HG03460 (cell line): ENCODE data around the gene DIDO1.

Source experiments
- ATAC-seq: cut with Tn5 transposase; IDR thresholded peaks from one replicate; pipeline ENCODE4 v1.9.1; 2021; ENCODE audit not compliant: unreplicated experiment

The DIDO1 gene

GRCh38 chr20:62951143-62951895 lies 25.0 kb upstream of the DIDO1 start:
- no peak for ATAC-seq

GRCh38 chr20:62950741-62951140 lies 24.4 kb upstream of the DIDO1 start:
- ATAC-seq: no peak

- no peak for ATAC-seq
These were observed 23.7 kb upstream of the DIDO1 start for GRCh38 chr20:62949962-62950361.

- ATAC-seq: no peak
These were observed 23.0 kb upstream of the DIDO1 start for GRCh38 chr20:62949153-62949821.

GRCh38 chr20:62947532-62948300 lies 21.4 kb upstream of the DIDO1 start:
- no peak for ATAC-seq

GRCh38 chr20:62946918-62947317 lies 20.6 kb upstream of the DIDO1 start:
- no peak for ATAC-seq

GRCh38 chr20:62945771-62946339 lies 19.6 kb upstream of the DIDO1 start:
- no peak for ATAC-seq

GRCh38 chr20:62944746-62945145 lies 18.4 kb upstream of the DIDO1 start:
- no peak for ATAC-seq

- no peak for ATAC-seq
These were observed 17.9 kb upstream of the DIDO1 start for GRCh38 chr20:62944184-62944583.

GRCh38 chr20:62943396-62943795 lies 17.1 kb upstream of the DIDO1 start:
- no peak for ATAC-seq

GRCh38 chr20:62942456-62942855 lies 16.2 kb upstream of the DIDO1 start:
- ATAC-seq: no peak

- no peak for ATAC-seq
These were observed 15.5 kb upstream of the DIDO1 start for GRCh38 chr20:62941792-62942191.

- no peak for ATAC-seq
These were observed 14.6 kb upstream of the DIDO1 start for GRCh38 chr20:62940875-62941274.

- peak; percentile 45 for ATAC-seq
These were observed 12.0 kb upstream of the DIDO1 start, which contains the start of gene GID8 for GRCh38 chr20:62938105-62938888. GID8 (plus strand) TSS chr20:62938147; CDS start chr20:62941503, 3,356 bp downstream.

- peak; percentile 67 for ATAC-seq
These were observed 11.2 kb upstream of the DIDO1 start for GRCh38 chr20:62937268-62938104.

- no peak for ATAC-seq
These were observed 9.8 kb upstream of the DIDO1 start for GRCh38 chr20:62935968-62936585.

GRCh38 chr20:62935204-62935967 lies 9.1 kb upstream of the DIDO1 start:
- no peak for ATAC-seq

- no peak for ATAC-seq
These were observed 7.7 kb upstream of the DIDO1 start for GRCh38 chr20:62933966-62934365.

- no peak for ATAC-seq
These were observed 5.2 kb upstream of the DIDO1 start for GRCh38 chr20:62931464-62931863.
